Naive B cell (primary cell): ENCODE results near the gene OR7C1. TPM values are rescaled to one million over a fixed set of nuclear protein-coding genes. Genes with fewer than 3 reads are reported as not detected.
"Not testable (repeated sequence)": the region's sequence is repeated elsewhere in the genome, so short reads cannot be mapped to it uniquely, and the experiment has no call there.

Source experiments
- ATAC-seq, 2 donors: fragments of 150-1000 bp; cut with Tn5 transposase; 2 replicates each; pipeline ENCODE4 v1.10.0; 2021; ENCODE audit warnings: low read depth in 2 of 2, mild to moderate bottlenecking in 2 of 2, moderate library complexity in 2 of 2
- DNase-seq: peaks from one replicate; pipeline ENCODE4 v3.0.0; 2022
- H3K27ac Mint-ChIP-seq, 6 donors: one replicate each; pipeline ENCODE4 v1.8.0; 2020 to 2022; ENCODE audit warnings: mild to moderate bottlenecking in 6 of 6, mixed read lengths in 6 of 6, moderate library complexity in 5 of 6, inconsistent platforms in 2 of 6
- H3K27me3 Mint-ChIP-seq, 3 donors: one replicate each; pipeline ENCODE4 v1.8.0; 2021 to 2022; ENCODE audit warnings: mixed read lengths in 3 of 3, mild to moderate bottlenecking in 1 of 3
- H3K36me3 Mint-ChIP-seq, 2 donors: one replicate each; pipeline ENCODE4 v1.8.0; 2020 to 2022; ENCODE audit warnings: mixed read lengths in 2 of 2, inconsistent platforms in 1 of 2, mild to moderate bottlenecking in 1 of 2
- H3K4me1 Mint-ChIP-seq, 3 donors: one replicate each; pipeline ENCODE4 v1.8.0; 2020 to 2022; ENCODE audit warnings: mixed read lengths in 3 of 3, inconsistent platforms in 1 of 3, mild to moderate bottlenecking in 1 of 3, moderate library complexity in 1 of 3
- H3K4me3 Mint-ChIP-seq, 8 donors: one replicate each; pipeline ENCODE4 v1.8.0; 2020 to 2022; ENCODE audit warnings: mild to moderate bottlenecking in 8 of 8, mixed read lengths in 8 of 8, moderate library complexity in 8 of 8, inconsistent platforms in 2 of 8
- H3K9me3 Mint-ChIP-seq, 7 donors: one replicate each; pipeline ENCODE4 v1.8.0; 2020 to 2022; ENCODE audit warnings: mixed read lengths in 7 of 7, mild to moderate bottlenecking in 5 of 7, inconsistent platforms in 2 of 7, moderate library complexity in 1 of 7
- polyA plus RNA-seq, 6 donors: library from polyadenylated mRNA; unstranded; fragments of 300-500 nt; fragmentation: Illumina TruSeq; gene quantifications; one replicate each; pipeline ENCODE4 v1.2.3, GENCODE V29; 2021; ENCODE audit warnings: low read depth in 6 of 6

The OR7C1 gene
- polyA plus RNA-seq, 6 donors from 2014 or later = not detected

- H3K4me3 Mint-ChIP-seq, H3K36me3 Mint-ChIP-seq, DNase-seq: not testable (repeated sequence)
These were observed 53.1 kb downstream of the OR7C1 start for GRCh38 chr19:14781713-14782536.

GRCh38 chr19:14780622-14781225 is 54.3 kb downstream of the OR7C1 start:
- Mint-ChIP-seq H3K4me3 (peak overlapping the region in 1 of 8 donors; percentile 41), H3K4me1 (peaks cover 24 to 54% (median 35%) of the 10 kb centered on the region in 3 donors), H3K27me3 (peaks cover 3 to 18% (median 7%) of the 10 kb centered on the region in 3 donors)
- not testable (repeated sequence) for H3K27ac Mint-ChIP-seq, H3K9me3 Mint-ChIP-seq, H3K36me3 Mint-ChIP-seq, DNase-seq
- ATAC-seq = peak; percentile 44 to 50

More at GRCh38 chr19:14781713-14782536, 53.1 kb downstream of the OR7C1 start:
- not testable (repeated sequence) for H3K27me3 Mint-ChIP-seq, ATAC-seq, H3K27ac Mint-ChIP-seq, H3K9me3 Mint-ChIP-seq
- H3K4me1 Mint-ChIP-seq = peaks cover 21 to 54% (median 34%) of the 10 kb centered on the region in 3 donors

GRCh38 chr19:14779151-14779550 is 55.8 kb downstream of the OR7C1 start:
- ATAC-seq = no peak
- H3K9me3 Mint-ChIP-seq = no peaks in the 10 kb centered on the region
- H3K36me3 Mint-ChIP-seq = no peaks in the 10 kb centered on the region
- no peak overlapping the region for H3K4me3 Mint-ChIP-seq
- peaks cover 12 to 45% (median 24%) of the 10 kb centered on the region in 3 donors for H3K4me1 Mint-ChIP-seq
- no peak overlapping the region for H3K27ac Mint-ChIP-seq
- no peak for DNase-seq
- H3K27me3 Mint-ChIP-seq = peaks cover 3 to 24% (median 9%) of the 10 kb centered on the region in 3 donors

- peaks cover 16 to 40% (median 24%) of the 10 kb centered on the region in 3 donors for H3K4me1 Mint-ChIP-seq
- not testable (repeated sequence) for ATAC-seq, H3K9me3 Mint-ChIP-seq, H3K36me3 Mint-ChIP-seq, DNase-seq
- H3K27ac Mint-ChIP-seq = peak within 1 kb of the TSS in 2 of 6 donors; percentile 32 to 49
- H3K4me3 Mint-ChIP-seq = peak within 1 kb of the TSS in 5 of 8 donors; percentile 21 to 81 (median 63)
- H3K27me3 Mint-ChIP-seq = peaks cover 3 to 31% (median 17%) of the 10 kb centered on the region in 3 donors
These were observed 56.7 kb downstream of the OR7C1 start, which contains the start of gene ADGRE2 for GRCh38 chr19:14778110-14778845. Gene ADGRE2 (minus strand): TSS chr19:14778560. CDS start chr19:14776756, 1,804 bp downstream.

- H3K36me3 Mint-ChIP-seq, DNase-seq, ATAC-seq, H3K9me3 Mint-ChIP-seq, H3K27ac Mint-ChIP-seq: not testable (repeated sequence)
- H3K27me3 Mint-ChIP-seq = peaks cover 3 to 31% (median 17%) of the 10 kb centered on the region in 3 donors
- peak overlapping the region in 5 of 8 donors; percentile 21 to 81 (median 63) for H3K4me3 Mint-ChIP-seq
- H3K4me1 Mint-ChIP-seq = peaks cover 16 to 35% (median 24%) of the 10 kb centered on the region in 3 donors
These were observed 57.3 kb downstream of the OR7C1 start for GRCh38 chr19:14777645-14778044.

GRCh38 chr19:14775869-14776586 is 59.0 kb downstream of the OR7C1 start:
- peak overlapping the region in 3 of 6 donors; percentile 17 to 95 (median 35) for H3K27ac Mint-ChIP-seq
- H3K36me3 Mint-ChIP-seq = no peaks in the 10 kb centered on the region
- H3K9me3 Mint-ChIP-seq = no peaks in the 10 kb centered on the region
- H3K4me3 Mint-ChIP-seq = peak overlapping the region; percentile 67 to 89 (median 82)
- H3K4me1 Mint-ChIP-seq = peaks cover 19 to 38% (median 28%) of the 10 kb centered on the region in 3 donors
- peak; percentile 11 for DNase-seq
- peaks cover 3 to 31% (median 17%) of the 10 kb centered on the region in 3 donors for H3K27me3 Mint-ChIP-seq
- ATAC-seq = no peak

GRCh38 chr19:14775326-14775725 is 59.7 kb downstream of the OR7C1 start:
- H3K4me1 Mint-ChIP-seq = peaks cover 20 to 38% (median 25%) of the 10 kb centered on the region in 3 donors
- H3K27me3 Mint-ChIP-seq = peaks cover 3 to 31% (median 17%) of the 10 kb centered on the region in 3 donors
- not testable (repeated sequence) for H3K27ac Mint-ChIP-seq, H3K36me3 Mint-ChIP-seq, DNase-seq, H3K9me3 Mint-ChIP-seq, ATAC-seq
- H3K4me3 Mint-ChIP-seq = peak overlapping the region; percentile 0 to 89 (median 80)

- peaks cover 20 to 39% (median 25%) of the 10 kb centered on the region in 3 donors for H3K4me1 Mint-ChIP-seq
- no peak for DNase-seq
- H3K27me3 Mint-ChIP-seq = peaks cover 3 to 31% (median 17%) of the 10 kb centered on the region in 3 donors
- H3K27ac Mint-ChIP-seq = no peak overlapping the region
- no peak overlapping the region for H3K4me3 Mint-ChIP-seq
- H3K9me3 Mint-ChIP-seq = no peaks in the 10 kb centered on the region
- H3K36me3 Mint-ChIP-seq = no peaks in the 10 kb centered on the region
- no peak for ATAC-seq
These were observed 60.6 kb downstream of the OR7C1 start for GRCh38 chr19:14774373-14774772.

- H3K36me3 Mint-ChIP-seq, DNase-seq, H3K9me3 Mint-ChIP-seq, ATAC-seq: not testable (repeated sequence)
- peak overlapping the region in 1 of 6 donors; percentile 2 for H3K27ac Mint-ChIP-seq
- H3K4me3 Mint-ChIP-seq = peak overlapping the region in 2 of 8 donors; percentile 19 to 35
- H3K4me1 Mint-ChIP-seq = peaks cover 20 to 38% (median 25%) of the 10 kb centered on the region in 3 donors
- peaks cover 3 to 31% (median 17%) of the 10 kb centered on the region in 3 donors for H3K27me3 Mint-ChIP-seq
These were observed 61.3 kb downstream of the OR7C1 start for GRCh38 chr19:14773722-14774121.

GRCh38 chr19:14772995-14773394 is 62.0 kb downstream of the OR7C1 start:
- Mint-ChIP-seq H3K27me3 (peaks cover 3 to 31% (median 17%) of the 10 kb centered on the region in 3 donors), H3K4me1 (peaks cover 20 to 32% (median 25%) of the 10 kb centered on the region in 3 donors)

GRCh38 chr19:14772467-14772866 is 62.5 kb downstream of the OR7C1 start:
- H3K4me1 Mint-ChIP-seq = peaks cover 20 to 32% (median 25%) of the 10 kb centered on the region in 3 donors
- H3K4me3 Mint-ChIP-seq = no peak overlapping the region
- ATAC-seq (no peak), DNase-seq (no peak)
- H3K27me3 Mint-ChIP-seq = peaks cover under 1 to 26% (median 17%) of the 10 kb centered on the region in 3 donors
- H3K9me3 Mint-ChIP-seq = no peaks in the 10 kb centered on the region
- H3K27ac Mint-ChIP-seq = no peak overlapping the region
- no peaks in the 10 kb centered on the region for H3K36me3 Mint-ChIP-seq

More at GRCh38 chr19:14772995-14773394, 62.0 kb downstream of the OR7C1 start:
- peak overlapping the region in 1 of 6 donors; percentile 56 for H3K27ac Mint-ChIP-seq
- no peaks in the 10 kb centered on the region for H3K9me3 Mint-ChIP-seq
- H3K4me3 Mint-ChIP-seq = no peak overlapping the region
- no peak for DNase-seq
- no peaks in the 10 kb centered on the region for H3K36me3 Mint-ChIP-seq
- no peak for ATAC-seq
